Measurements from ENCODE around the gene SARDH. TPM values are rescaled to one million over a fixed set of nuclear protein-coding genes. Genes with fewer than 3 reads are reported as not detected.

Gene SARDH
- total and polyA plus RNA-seq, 2 of the 8 experiments (the other 6 are each of a cell fraction or from before 2014, with no cell fraction given) = 6.4 to 7.4 TPM

GRCh38 chr9:133636902-133637301 lies 101.2 kb downstream of the SARDH start (continued):
- TF ChIP-seq SAP30 (IDR thresholded peaks at IDR 0.05; ENCODE audit: insufficient read depth, insufficient replicate concordance, low read length) (no peak), GTF2F1 (IDR thresholded peaks at IDR 0.05; ENCODE audit: borderline replicate concordance, low read depth, low read length) (no peak), EZH2 (IDR thresholded peaks at IDR 0.05; ENCODE audit: low read depth, low read length, severe bottlenecking) (no peak)
